NB4 (cell line): ENCODE data around the gene TIMP1.

Source experiments
- CTCF ChIP-seq: IDR thresholded peaks from one replicate; pipeline ENCODE4 v1.5.1; 2012; ENCODE audit warnings: low read depth, low read length
- MAX ChIP-seq: IDR thresholded peaks from 2 replicates; pipeline ENCODE4 v1.6.1; 2011; ENCODE audit warnings: low read depth, low read length
- POLR2A ChIP-seq: IDR thresholded peaks from 2 replicates; pipeline ENCODE4 v1.6.1; 2011; ENCODE audit warnings: mild to moderate bottlenecking; ENCODE audit not compliant: insufficient read length; ENCODE audit errors: extremely low read depth

GRCh38 chrX:47629419-47630200 is 47.4 kb downstream of the TIMP1 start, which contains the start of gene CFP:
- TF ChIP-seq CTCF (no peak), MAX (no peak), POLR2A (no peak)
